ENCODE data around the gene FAIM2.

DNA sequence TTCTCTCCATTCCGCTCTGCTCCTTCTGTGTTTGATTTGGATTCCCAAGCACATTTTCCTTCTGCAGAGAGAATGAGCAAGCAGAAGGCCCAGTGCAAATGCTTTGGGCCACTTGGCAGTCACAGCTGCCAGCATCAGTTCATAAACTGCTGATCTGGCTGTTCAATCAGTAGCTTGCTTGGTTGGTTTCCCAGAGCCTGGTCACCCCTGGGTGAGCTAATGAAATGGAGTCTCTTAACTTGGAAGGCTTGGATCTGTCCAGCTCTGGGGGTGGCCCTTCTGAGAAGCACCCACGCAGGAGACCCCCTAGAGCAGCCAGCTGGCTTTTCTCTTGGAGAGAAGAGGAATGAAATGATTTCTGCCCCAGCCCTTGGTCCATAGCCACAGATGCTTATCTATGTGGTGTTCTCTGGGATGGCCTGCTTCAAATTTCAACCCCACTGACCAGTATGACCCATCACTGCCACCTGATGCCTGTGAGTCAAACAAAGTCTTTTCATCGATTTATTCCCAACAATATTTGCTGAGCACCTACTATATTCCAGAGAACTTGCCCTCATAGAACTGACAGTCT lies 30.3 kb downstream of the FAIM2 start:
- TF ChIP-seq, protein P1, sequence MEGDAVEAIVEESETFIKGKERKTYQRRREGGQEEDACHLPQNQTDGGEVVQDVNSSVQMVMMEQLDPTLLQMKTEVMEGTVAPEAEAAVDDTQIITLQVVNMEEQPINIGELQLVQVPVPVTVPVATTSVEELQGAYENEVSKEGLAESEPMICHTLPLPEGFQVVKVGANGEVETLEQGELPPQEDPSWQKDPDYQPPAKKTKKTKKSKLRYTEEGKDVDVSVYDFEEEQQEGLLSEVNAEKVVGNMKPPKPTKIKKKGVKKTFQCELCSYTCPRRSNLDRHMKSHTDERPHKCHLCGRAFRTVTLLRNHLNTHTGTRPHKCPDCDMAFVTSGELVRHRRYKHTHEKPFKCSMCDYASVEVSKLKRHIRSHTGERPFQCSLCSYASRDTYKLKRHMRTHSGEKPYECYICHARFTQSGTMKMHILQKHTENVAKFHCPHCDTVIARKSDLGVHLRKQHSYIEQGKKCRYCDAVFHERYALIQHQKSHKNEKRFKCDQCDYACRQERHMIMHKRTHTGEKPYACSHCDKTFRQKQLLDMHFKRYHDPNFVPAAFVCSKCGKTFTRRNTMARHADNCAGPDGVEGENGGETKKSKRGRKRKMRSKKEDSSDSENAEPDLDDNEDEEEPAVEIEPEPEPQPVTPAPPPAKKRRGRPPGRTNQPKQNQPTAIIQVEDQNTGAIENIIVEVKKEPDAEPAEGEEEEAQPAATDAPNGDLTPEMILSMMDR (IDR thresholded peaks at IDR 0.05; ENCODE audit: low read depth, low read length), result no peak
- no peak for TF ChIP-seq EZH2phosphoT487 (IDR thresholded peaks at IDR 0.05; ENCODE audit: low read depth)

All from OCI-LY3 (cell line).